Measurements from ENCODE around the gene TRIM34.
A peak's percentile ranks its signal among the peaks of the same experiment; 100 is the strongest.

The TRIM34 gene

DNA sequence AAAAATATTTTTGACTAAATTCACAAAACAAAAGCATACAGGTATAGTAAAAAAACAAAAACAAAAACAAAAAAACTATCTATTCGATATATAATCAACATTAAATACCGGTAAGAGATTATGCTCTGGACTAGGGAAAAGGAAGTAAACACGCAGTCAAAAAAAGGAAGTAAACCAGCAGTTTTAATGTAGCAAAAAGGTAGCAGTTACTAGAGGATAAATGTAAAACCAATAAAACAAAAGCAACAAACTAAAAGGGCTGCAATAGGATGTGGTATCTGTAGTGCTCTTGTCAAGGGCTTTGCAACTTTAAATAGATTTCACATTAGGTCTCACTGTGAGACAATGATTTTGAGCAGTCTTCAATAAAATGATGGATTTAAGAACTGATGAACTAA is 67.2 kb downstream of the TRIM34 start:
- TF ChIP-seq, protein P1, sequence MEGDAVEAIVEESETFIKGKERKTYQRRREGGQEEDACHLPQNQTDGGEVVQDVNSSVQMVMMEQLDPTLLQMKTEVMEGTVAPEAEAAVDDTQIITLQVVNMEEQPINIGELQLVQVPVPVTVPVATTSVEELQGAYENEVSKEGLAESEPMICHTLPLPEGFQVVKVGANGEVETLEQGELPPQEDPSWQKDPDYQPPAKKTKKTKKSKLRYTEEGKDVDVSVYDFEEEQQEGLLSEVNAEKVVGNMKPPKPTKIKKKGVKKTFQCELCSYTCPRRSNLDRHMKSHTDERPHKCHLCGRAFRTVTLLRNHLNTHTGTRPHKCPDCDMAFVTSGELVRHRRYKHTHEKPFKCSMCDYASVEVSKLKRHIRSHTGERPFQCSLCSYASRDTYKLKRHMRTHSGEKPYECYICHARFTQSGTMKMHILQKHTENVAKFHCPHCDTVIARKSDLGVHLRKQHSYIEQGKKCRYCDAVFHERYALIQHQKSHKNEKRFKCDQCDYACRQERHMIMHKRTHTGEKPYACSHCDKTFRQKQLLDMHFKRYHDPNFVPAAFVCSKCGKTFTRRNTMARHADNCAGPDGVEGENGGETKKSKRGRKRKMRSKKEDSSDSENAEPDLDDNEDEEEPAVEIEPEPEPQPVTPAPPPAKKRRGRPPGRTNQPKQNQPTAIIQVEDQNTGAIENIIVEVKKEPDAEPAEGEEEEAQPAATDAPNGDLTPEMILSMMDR (IDR thresholded peaks at IDR 0.05; ENCODE audit: borderline replicate concordance, insufficient read depth, low read depth, low read length), result no peak

More for the DNA sequence above, 67.2 kb downstream of the TRIM34 start:
- H3K4me3 ChIP-seq (ENCODE audit: low read depth, low read length), result peak overlapping the region; percentile 74
